Astrocyte of the cerebellum (primary cell): ENCODE measurements around the gene SPATA6L.

Experiments used
- DNase-seq: peaks from one replicate; pipeline ENCODE4 v3.0.0-alpha.2; 2011; ENCODE audit warnings: low read depth
- H3K4me3 ChIP-seq: 2 replicates; pipeline ENCODE4 v1.5.1; 2011; ENCODE audit warnings: mild to moderate bottlenecking, low read depth, low read length, moderate library complexity
- in situ Hi-C: cut with HindIII; loops from 2 replicates; pipeline ENCODE4 v1.10.0; 2017; ENCODE audit warnings: low sequenced_read_pairs
- TF ChIP-seq, protein P1 (sequence below): IDR thresholded peaks from 2 replicates; pipeline ENCODE4 v1.5.1; 2012; ENCODE audit warnings: low read length, low read depth, moderate library complexity, mild to moderate bottlenecking; ENCODE audit errors: missing control alignments

Gene SPATA6L

DNA sequence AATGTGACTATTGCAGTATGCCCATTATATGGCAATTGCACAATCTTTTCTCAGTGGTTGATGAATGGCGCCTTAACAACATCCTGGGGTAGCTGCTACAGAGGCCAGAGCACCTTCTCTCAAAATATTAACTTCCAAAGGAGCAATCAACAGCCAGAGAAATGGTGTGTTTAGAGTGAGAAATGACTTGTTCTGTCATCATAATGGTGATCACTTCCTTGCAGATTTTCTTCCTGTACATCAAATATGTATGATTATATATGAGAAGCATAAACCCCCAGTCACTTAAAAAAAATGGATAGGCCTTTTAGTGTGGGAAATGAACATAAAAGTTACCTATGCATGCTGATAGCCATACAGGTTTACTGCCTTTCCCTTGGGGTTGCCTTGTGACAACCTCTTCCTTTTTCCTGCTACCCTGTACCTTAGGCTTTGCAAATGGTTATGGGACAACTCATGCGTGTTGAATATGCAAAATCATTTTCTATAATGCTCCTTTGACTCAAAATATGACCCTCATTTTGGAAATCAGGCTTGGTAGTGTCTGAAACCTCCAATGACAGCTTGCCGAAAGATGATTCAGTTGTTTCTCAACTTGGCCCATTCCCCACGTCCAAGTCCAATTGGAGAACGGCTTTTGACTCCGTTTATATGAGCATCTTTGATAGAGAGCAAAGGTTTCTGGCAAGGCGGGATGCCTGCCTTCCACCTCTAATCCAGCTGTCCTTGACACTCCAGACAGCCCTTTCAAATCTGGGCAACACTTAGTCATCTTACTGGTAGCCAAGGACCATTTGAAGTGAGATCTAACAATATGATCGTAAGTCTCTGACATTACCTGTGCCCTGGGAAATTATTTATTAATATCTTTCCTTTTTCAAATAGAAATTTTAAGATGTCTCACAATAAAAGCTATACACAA is 106.8 kb downstream of the SPATA6L start:
- in situ Hi-C loops = no loop called here
- TF ChIP-seq, protein P1, sequence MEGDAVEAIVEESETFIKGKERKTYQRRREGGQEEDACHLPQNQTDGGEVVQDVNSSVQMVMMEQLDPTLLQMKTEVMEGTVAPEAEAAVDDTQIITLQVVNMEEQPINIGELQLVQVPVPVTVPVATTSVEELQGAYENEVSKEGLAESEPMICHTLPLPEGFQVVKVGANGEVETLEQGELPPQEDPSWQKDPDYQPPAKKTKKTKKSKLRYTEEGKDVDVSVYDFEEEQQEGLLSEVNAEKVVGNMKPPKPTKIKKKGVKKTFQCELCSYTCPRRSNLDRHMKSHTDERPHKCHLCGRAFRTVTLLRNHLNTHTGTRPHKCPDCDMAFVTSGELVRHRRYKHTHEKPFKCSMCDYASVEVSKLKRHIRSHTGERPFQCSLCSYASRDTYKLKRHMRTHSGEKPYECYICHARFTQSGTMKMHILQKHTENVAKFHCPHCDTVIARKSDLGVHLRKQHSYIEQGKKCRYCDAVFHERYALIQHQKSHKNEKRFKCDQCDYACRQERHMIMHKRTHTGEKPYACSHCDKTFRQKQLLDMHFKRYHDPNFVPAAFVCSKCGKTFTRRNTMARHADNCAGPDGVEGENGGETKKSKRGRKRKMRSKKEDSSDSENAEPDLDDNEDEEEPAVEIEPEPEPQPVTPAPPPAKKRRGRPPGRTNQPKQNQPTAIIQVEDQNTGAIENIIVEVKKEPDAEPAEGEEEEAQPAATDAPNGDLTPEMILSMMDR = no peak
- no peak for DNase-seq
- H3K4me3 ChIP-seq = no peak overlapping the region

DNA sequence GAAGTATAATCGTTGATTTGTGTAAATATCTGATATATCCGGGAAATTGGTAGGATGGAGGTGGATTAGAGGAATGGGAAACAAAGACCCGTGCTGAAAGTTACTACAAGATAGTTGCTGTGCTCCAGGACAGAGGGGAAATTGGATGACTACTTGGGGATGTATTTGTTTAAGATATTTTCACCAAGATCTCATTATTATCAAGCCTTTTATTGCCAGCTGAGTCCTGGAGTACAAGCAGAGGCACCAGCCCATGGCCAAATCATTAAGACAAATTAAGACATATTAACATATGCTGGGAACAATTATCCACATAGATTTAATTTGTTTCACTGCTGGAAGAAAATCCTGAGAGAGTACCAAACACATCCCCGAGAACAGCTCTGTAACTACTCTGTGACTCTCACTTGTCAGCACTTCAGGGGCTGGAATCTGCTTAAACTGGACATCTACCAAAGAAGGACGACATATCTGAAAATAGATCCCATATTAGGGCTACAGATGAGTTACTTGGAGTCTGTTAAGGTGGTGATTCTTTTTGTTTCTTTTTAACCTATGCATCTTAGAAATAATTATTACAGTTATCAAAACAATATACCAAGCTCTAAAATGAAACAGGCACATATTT is 107.8 kb downstream of the SPATA6L start:
- no peak for DNase-seq
- TF ChIP-seq, protein P1 = no peak
- H3K4me3 ChIP-seq = no peak overlapping the region
- in situ Hi-C loops = no loop called here

DNA sequence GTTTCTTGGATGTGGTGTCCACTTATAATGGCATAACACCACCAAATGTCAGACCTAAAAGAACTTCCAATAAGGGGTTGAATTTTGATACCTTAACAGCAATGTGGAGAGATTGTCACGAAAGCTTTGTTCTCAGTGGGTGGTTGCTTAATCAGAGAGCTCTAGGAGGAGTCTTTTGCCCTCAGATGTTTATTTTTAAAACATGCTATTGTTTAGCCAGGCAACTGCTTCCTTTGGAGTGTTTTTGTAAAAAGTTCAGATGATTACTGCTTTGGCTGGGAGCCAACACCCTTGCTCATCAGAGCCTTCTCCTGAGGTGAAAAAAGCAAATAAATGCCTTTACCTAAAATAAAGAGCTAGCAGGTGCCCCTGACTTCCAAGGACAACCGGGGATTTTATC is 111.0 kb downstream of the SPATA6L start:
- peak; percentile 31 for DNase-seq
- TF ChIP-seq, protein P1 = no peak
- in situ Hi-C loops = no loop called here
- H3K4me3 ChIP-seq = no peak overlapping the region

DNA sequence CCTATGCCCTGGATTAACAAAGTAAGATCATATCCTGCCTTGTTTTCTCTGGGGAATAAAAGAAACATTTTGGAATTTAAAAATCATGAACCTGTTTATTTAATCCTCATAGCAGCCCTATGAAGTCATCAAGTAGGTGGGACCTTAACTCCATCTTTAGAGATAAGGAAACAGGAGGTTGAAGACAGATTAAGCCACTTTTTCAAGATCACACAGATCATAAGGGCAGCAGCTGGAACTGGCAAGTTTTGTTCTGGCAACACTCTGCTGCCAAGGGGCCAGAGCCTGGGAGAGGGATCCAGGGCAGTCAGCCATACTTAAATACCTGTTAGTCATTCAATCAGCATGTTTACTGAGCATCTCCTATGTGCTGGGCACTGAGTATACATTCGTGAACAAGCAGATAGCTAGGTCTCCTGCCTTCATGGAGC is 112.3 kb downstream of the SPATA6L start:
- no peak overlapping the region for H3K4me3 ChIP-seq
- DNase-seq = no peak
- TF ChIP-seq, protein P1 = no peak
- in situ Hi-C loops = no loop called here

DNA sequence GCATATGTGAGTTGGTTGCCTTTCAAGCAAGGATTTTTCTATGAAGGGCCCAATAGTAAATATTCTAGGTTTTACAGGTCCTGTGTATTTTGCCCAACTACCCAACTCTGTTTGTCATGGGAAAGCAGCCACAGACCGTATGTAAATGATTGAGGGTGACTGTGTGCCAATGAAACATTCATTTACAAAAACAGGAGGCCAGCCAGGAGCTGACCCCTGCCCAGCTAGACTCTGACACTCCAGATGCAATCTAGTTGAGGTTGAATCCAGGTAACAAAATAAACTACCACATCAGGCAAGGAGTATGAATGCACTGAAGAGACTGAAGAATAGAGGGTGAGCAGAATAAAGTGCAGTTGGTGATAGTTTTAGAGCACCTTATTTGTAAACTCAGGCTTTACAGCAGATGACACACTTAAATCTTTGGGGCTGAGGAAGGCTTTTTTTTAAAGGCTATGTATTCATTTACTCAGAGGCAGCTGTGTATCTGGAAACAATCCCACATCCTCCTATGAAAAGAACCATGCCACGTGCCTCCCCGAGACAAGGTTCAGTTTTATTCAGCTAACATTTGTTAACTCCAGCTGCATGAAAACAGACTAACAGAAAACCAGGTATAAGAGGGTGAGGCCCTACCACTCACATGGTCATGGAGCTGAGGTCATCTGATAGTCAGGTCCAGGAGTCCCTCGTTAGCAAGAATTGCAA is 115.3 kb downstream of the SPATA6L start:
- H3K4me3 ChIP-seq = no peak overlapping the region
- TF ChIP-seq, protein P1 = no peak
- in situ Hi-C loops = no loop called here
- DNase-seq = no peak

DNA sequence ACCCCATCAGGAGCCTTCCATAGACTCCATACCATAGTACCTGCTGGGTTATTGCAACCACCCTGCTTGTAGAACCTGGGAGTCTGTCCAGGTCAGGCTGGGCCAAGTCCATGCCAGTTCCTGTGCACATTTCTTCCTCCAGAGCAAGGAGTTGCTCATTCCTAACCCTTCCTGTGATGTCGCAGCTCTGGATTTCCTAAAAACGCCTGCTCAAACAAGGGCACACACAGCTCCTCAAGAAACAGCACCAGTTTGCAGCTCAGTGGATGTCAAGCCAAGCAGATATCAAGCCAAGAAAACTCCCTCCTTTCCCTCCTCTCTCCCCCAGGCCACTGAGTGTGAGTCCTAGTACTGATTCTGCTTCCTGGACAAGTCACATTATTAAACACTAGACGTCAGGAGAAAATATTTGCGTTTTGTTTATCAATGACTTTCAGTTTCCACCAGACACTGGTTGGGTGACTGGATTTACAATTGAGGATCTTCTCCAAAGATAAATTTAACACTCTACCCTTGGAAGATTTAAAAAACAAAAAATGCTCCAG is 116.5 kb downstream of the SPATA6L start:
- no peak for DNase-seq
- no peak overlapping the region for H3K4me3 ChIP-seq
- TF ChIP-seq, protein P1 = no peak
- in situ Hi-C loops = loop anchor here (10.0 kb wide), 1 partner anchor 75 kb away; no protein-coding TSS in a partner anchor
